ES-I3 (cell line): Measurements from ENCODE around the gene CRMP1.

Experiments used
- H3K36me3 ChIP-seq: 2 replicates; pipeline ENCODE4 v1.6.1; 2013; ENCODE audit warnings: mild to moderate bottlenecking, low read length, control low read depth, moderate library complexity; ENCODE audit not compliant: insufficient read depth
- H3K4me1 ChIP-seq: 2 replicates; pipeline ENCODE4 v1.6.1; 2013; ENCODE audit warnings: mild to moderate bottlenecking, control low read depth, low read length; ENCODE audit not compliant: insufficient read depth
- H3K9ac ChIP-seq: 2 replicates; pipeline ENCODE4 v1.6.1; 2013; ENCODE audit warnings: low read depth, mild to moderate bottlenecking, low read length, moderate library complexity
- H3K9me3 ChIP-seq: 2 replicates; pipeline ENCODE4 v1.6.1; 2013; ENCODE audit warnings: mild to moderate bottlenecking, low read length, moderate library complexity; ENCODE audit not compliant: control insufficient read depth, insufficient read depth

Gene CRMP1

DNA sequence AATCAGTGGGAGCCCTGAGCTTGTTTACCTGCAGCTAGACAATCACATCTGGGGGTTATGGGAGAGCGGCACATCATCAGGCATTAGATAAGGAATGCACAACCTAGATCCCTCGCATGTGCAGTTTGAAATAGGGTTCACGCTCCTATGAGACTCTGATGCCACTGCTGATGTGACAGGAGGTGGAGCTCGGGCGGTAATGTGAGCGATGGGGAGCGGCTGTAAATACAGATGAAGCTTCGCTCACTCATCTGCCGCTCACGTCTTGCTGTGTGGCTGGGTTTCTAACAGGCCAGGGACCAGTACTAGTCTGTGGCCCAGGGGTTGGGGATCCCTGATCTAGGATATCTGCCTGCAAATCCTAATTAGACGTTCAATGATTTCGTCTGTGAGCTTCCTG is 90.3 kb downstream of the CRMP1 start:
- H3K9me3 ChIP-seq: no peaks in the 10 kb centered on the region
- no peak overlapping the region for H3K9ac ChIP-seq
- no peaks in the 10 kb centered on the region for H3K4me1 ChIP-seq
- H3K36me3 ChIP-seq: peaks cover under 1% of the 10 kb centered on the region; the same call in 1 of the 2 replicates

DNA sequence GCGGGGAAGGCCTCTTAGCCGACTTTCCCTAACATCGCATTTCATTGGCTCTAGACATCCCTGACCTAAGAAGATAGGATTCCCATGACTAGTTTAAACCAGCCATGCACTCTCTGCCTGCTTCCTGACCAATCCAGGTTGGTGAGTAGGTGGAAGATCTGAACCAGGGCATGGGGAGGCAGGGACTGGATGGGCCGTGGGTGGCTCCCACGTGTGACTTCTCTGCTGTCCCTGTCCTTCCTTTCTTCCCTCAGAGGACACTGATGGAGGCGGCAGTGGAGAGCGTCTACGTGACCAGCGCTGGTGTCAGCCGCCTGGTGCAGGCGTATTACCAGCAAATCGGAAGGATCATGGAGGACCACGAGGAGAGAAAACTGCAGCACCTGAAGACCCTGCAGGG is 91.2 kb downstream of the CRMP1 start:
- Histone ChIP-seq H3K9ac (no peak overlapping the region), H3K9me3 (no peaks in the 10 kb centered on the region), H3K36me3 (peaks cover 4% of the 10 kb centered on the region; the same call in 1 of the 2 replicates), H3K4me1 (no peaks in the 10 kb centered on the region)

DNA sequence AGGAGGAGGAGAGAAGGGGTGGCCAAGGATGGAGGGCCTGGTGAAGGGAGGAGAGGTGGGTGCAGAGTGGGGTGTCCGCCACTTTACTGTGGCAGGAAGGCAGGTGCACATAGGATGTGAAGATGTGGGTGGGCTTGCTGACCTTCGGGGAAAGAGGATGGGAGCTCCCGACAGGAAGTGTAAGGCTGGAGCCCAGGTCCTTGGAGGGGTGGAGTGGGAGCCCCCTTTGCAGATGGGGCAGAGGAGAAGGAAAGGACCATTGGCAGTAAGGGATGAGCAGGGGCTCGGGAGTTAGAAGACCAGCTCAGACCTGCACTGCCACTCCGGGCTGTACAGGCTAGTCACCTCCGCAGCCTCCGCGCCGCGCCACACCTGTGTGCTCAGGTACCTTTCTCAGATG is 92.4 kb downstream of the CRMP1 start:
- H3K9ac ChIP-seq: no peak overlapping the region
- H3K9me3 ChIP-seq: no peaks in the 10 kb centered on the region
- peaks cover 4% of the 10 kb centered on the region; the same call in 1 of the 2 replicates for H3K36me3 ChIP-seq
- no peaks in the 10 kb centered on the region for H3K4me1 ChIP-seq

DNA sequence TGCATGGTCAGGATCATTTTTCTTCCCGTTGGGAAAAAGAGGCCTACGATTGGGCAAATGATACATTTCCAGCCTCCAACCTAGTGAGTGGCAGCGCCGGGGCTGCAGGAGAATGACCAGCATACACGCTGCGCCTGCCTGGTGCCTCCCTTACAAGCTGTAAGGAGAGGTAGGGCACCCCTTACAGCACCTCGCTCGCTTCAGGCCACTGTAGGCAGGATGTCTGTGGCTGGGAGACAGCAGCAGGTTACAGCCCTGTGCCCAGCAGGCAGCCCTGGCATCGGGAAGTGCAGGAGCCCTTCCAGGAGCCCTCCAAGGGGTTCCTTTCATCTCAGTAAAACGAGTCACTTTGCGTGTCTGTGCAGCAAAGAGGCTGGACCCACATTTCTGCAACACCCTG is 93.5 kb downstream of the CRMP1 start:
- no peaks in the 10 kb centered on the region for H3K9me3 ChIP-seq
- no peaks in the 10 kb centered on the region for H3K4me1 ChIP-seq
- H3K9ac ChIP-seq: no peak overlapping the region
- H3K36me3 ChIP-seq: peaks cover 4% of the 10 kb centered on the region; the same call in 1 of the 2 replicates

DNA sequence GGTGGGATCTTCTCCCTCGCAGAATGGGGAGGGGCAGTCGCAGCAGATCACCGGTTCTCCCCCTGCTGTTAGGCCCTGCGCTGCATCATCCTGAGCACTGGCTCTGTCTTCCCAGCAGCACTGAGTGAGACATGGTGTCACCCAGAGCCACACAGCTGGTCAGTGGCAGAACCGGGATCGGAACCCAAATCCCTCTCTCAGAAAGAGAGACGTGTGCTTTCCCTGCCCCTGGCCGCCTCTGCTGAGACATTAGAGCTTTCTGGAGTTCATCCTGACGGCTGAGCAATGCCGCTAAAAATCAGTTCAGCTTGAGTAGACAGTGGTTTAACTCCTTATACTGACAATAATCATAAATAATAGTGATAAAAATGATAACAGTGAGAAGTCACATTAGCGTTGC is 93.9 kb downstream of the CRMP1 start:
- H3K9me3 ChIP-seq: no peaks in the 10 kb centered on the region
- H3K4me1 ChIP-seq: no peaks in the 10 kb centered on the region
- H3K9ac ChIP-seq: no peak overlapping the region
- peaks cover 4% of the 10 kb centered on the region; the same call in 1 of the 2 replicates for H3K36me3 ChIP-seq

DNA sequence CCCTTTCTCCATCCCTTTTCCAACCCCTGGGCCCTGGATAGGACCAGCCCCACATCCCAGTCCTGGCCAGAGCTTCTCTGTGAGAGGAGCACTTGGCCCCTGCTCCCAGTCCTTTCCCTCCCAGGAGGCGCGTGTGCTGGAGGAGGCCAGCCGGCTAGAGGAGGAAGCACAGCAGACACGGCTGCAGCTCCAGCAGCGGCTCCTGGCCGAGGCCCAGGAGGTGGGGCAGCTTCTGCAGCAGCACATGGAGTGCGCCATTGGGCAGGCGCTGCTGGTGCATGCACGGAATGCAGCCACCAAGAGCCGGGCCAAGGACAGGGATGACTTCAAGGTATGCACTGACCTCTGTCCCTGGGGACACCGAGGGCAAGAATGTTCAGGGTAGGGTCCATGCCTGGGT is 94.4 kb downstream of the CRMP1 start:
- no peaks in the 10 kb centered on the region for H3K4me1 ChIP-seq
- no peak overlapping the region for H3K9ac ChIP-seq
- H3K9me3 ChIP-seq: no peaks in the 10 kb centered on the region
- peaks cover 4% of the 10 kb centered on the region; the same call in 1 of the 2 replicates for H3K36me3 ChIP-seq

DNA sequence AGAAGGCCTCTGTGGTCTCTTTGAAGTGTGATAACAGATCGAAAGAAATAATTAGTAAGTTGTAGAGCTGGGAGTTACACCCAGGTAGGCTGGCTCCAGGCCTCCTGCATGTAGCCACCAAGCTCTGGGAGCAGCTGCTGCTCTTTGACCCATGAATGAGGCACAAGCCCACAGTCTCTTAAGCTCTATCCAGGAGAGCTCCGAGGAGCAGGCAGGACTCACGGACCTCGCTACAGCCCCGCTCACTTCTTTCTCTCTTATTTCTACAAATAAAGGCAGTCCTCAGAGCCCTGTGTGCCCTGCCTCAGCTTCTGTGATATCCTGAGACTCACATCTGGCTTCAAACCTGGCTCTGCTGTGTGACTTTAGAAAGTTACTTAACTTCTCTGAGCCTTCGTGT is 95.0 kb downstream of the CRMP1 start:
- H3K9ac ChIP-seq: no peak overlapping the region
- H3K9me3 ChIP-seq: no peaks in the 10 kb centered on the region
- peaks cover 4% of the 10 kb centered on the region; the same call in 1 of the 2 replicates for H3K36me3 ChIP-seq
- H3K4me1 ChIP-seq: no peaks in the 10 kb centered on the region

DNA sequence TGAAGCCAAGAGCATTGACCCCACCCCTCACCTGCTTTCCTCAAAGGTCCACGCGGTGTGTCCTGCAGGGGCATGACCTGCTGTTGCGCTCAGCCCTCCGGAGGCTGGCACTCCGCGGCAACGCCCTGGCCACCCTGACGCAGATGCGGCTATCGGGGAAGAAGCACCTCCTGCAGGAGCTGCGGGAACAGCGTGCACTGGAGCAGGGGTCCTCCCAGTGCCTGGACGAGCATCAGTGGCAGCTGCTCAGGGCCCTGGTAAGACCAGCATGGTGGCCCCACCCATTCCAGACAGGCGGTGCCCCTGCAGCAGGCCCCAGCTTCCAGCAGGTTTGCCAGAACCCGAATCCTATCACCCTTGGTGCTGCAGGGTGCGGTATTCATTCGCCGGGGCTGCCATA is 95.9 kb downstream of the CRMP1 start:
- Histone ChIP-seq H3K9ac (no peak overlapping the region), H3K4me1 (no peaks in the 10 kb centered on the region), H3K9me3 (no peaks in the 10 kb centered on the region), H3K36me3 (peaks cover 4% of the 10 kb centered on the region; the same call in 1 of the 2 replicates)

DNA sequence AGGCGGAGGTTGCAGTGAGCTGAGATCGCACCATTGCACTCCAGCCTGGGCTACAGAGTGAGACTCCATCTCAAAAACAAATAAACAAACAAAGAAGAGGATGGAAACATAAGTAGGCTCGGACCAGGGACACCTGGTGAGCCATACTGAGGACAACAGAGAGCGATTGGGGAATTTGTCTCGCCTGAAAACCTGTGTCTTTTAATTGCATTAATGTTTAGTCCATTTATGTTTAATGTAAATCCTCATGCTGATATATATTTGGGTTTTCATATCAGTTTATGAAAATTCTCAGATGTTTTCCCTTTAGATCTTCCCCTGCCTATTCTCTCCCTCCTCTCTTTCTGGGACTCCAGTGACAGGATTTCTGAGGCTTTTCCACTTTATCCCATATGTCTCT is 97.3 kb downstream of the CRMP1 start:
- Histone ChIP-seq H3K9ac (no peak overlapping the region), H3K9me3 (no peaks in the 10 kb centered on the region), H3K4me1 (no peaks in the 10 kb centered on the region), H3K36me3 (peaks cover 4% of the 10 kb centered on the region; the same call in 1 of the 2 replicates)

DNA sequence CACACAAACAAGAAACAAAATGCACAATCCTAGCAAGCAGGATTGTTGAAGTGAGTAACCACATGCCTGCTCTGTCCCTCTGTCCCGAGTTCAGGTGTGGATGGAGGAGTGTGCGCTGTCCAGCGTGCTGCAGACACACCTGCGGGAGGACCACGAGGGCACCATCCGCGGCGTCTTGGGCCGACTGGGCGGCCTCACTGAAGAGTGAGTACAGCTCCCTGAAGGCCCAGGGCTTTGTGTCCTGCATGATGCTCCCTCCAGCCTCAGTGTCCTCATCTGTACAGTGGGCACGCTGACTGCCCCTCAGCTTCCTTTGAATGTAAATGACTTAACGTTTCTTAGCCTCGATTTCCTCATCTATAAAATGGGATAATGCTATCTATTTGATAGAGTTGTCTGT is 99.4 kb downstream of the CRMP1 start:
- Histone ChIP-seq H3K36me3 (peaks cover 4% of the 10 kb centered on the region; the same call in 1 of the 2 replicates), H3K9ac (no peak overlapping the region), H3K9me3 (no peaks in the 10 kb centered on the region), H3K4me1 (no peaks in the 10 kb centered on the region)

DNA sequence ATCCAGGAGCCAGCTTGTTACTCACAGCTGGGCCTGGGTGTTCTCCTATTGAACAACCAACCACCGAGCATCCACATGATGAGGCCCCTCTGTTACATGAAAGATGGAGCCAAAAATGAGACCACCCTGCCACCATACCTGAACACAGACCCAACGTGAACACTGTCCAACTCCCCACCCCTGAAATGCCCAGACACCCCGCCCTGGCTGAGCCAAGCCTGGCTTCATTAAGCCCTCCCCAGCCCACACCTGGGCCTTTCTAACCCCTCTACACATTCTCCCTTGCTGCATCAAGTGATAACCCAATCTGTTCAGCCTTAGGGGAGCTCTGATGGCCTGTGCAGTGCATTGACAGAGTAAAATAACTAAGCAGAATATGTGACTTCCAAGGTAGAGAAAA is 101.2 kb downstream of the CRMP1 start:
- Histone ChIP-seq H3K4me1 (no peaks in the 10 kb centered on the region), H3K36me3 (no peaks in the 10 kb centered on the region; the same call in 1 of the 2 replicates), H3K9me3 (no peaks in the 10 kb centered on the region), H3K9ac (no peak overlapping the region)

DNA sequence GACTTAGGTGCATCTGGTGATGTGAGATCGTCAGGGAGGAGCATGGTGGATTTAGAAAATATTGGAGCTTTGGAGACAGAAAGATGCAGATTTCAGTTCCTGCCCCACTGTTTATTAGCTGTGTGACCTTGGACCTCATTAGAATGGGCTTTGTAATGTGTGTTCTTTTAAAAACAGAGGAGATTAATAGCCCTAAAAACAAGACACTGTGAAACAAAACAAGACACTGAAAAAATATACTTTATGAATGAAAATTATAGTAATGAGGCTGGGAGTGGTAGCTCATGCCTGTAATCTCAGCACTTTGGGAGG is 102.4 kb downstream of the CRMP1 start:
- Histone ChIP-seq H3K4me1 (no peaks in the 10 kb centered on the region), H3K9ac (no peak overlapping the region), H3K9me3 (no peaks in the 10 kb centered on the region), H3K36me3 (no peaks in the 10 kb centered on the region; the same call in 1 of the 2 replicates)

DNA sequence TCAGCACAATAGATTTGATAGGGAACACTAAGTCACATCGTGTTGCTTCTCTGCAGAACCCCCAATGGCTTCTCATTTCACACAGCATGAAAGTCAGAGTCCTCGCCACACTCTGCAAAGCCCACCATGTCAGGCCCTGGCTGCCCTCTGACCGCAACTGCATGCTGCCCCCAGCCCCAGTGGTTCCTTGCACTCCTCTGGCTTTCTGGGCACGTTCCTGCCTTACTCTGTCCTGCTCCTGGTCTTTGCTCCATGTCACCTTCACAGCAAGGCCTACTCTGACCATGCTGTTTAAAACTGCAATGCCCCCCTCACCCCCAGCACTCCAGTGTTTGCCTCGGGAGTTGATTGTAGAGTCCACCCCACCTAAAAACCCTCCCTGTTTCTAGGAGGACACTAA is 103.7 kb downstream of the CRMP1 start:
- no peak overlapping the region for H3K9ac ChIP-seq
- H3K9me3 ChIP-seq: no peaks in the 10 kb centered on the region
- no peaks in the 10 kb centered on the region for H3K4me1 ChIP-seq
- no peaks in the 10 kb centered on the region; the same call in 1 of the 2 replicates for H3K36me3 ChIP-seq

DNA sequence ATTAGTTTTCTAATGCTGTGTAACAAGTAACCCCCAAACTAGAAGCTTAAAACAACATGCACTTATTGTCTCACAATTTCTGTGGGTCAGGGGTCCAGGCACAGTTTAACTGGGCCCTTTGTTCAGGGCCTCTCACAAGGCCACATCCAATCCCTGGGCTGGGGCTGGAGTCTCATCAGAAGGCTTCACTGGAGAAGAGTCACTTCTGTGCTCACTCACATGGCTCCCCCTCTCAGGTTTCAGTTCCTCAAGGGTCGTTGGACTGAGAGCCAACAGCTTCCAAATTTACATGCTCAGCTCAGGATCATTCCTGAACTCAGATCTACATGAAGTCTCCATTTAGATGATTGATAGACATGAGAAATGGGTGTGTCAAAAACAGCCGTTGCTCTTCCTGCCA is 104.7 kb downstream of the CRMP1 start:
- no peaks in the 10 kb centered on the region for H3K9me3 ChIP-seq
- no peaks in the 10 kb centered on the region; the same call in 1 of the 2 replicates for H3K36me3 ChIP-seq
- no peak overlapping the region for H3K9ac ChIP-seq
- no peaks in the 10 kb centered on the region for H3K4me1 ChIP-seq

DNA sequence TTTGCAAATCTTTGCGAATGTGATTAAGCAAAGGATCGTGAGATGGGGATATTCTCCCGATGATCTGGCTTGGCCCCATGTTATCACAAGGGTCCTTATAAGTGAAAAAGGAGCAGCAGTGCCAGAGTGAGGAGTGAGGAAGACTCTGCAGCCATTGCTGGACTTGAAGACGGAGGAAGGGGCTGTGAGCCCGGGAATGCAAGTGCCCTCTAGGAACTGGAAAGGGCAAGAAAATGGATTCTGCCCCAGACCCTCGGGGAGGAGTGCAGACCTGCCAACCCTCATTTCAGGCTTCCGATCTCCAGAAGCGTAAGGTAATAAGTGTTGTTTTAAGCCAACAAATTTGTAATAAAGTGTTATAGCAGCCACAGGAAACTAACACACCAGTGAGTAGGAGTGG is 105.6 kb downstream of the CRMP1 start:
- Histone ChIP-seq H3K9me3 (no peaks in the 10 kb centered on the region), H3K9ac (no peak overlapping the region), H3K36me3 (no peaks in the 10 kb centered on the region; the same call in 1 of the 2 replicates), H3K4me1 (no peaks in the 10 kb centered on the region)
